Measurements from ENCODE around the gene TDRD10.

- TF ChIP-seq CTCF (conservative IDR thresholded peaks at IDR 0.05) (no peak), ZFX (IDR thresholded peaks at IDR 0.05) (no peak)
Observed at GRCh38 chr1:154519591-154519991, 17.6 kb downstream of the TDRD10 start.

Measured in C4-2B (cell line).